HepG2 (cell line): ENCODE results near the gene SALL2. TPM values are rescaled to one million over a fixed set of nuclear protein-coding genes. Genes with fewer than 3 reads are reported as not detected.

ENCODE experiments used
- BRF2 ChIP-seq: sonication (generic); formaldehyde crosslinking; IDR thresholded peaks from 2 replicates; pipeline ENCODE4 v1.8.1; 2022; ENCODE audit warnings: mild to moderate bottlenecking, missing genetic modification reagents
- FOXA3 ChIP-seq: IDR thresholded peaks from 2 replicates; pipeline ENCODE4 v1.6.1; 2016; ENCODE audit warnings: missing genetic modification reagents, missing compliant biosample characterization
- GZF1 ChIP-seq: sonication (generic); formaldehyde crosslinking; IDR thresholded peaks from 2 replicates; pipeline ENCODE4 v1.5.1; 2020; ENCODE audit warnings: mild to moderate bottlenecking, missing genetic modification reagents
- KDM5B ChIP-seq: sonication (generic); formaldehyde crosslinking; IDR thresholded peaks from 2 replicates; pipeline ENCODE4 v1.4.0; 2020; ENCODE audit warnings: missing genetic modification reagents, mild to moderate bottlenecking, borderline replicate concordance
- POGK ChIP-seq: sonication (generic); formaldehyde crosslinking; conservative IDR thresholded peaks from 2 replicates; pipeline ENCODE4 v1.8.0; 2022; ENCODE audit warnings: mild to moderate bottlenecking, moderate library complexity, missing genetic modification reagents
- PTBP1 ChIP-seq: fragments of 200-400 bp; formaldehyde crosslinking; IDR thresholded peaks from 2 replicates; pipeline ENCODE4 v1.6.1; 2018; ENCODE audit warnings: low read length, low read depth; ENCODE audit not compliant: poor library complexity, severe bottlenecking
- SRF ChIP-seq: IDR thresholded peaks from 2 replicates; pipeline ENCODE4 v1.6.1; 2011; ENCODE audit warnings: mild to moderate bottlenecking, low read depth, low read length, moderate library complexity
- ZNF329 ChIP-seq: sonication (generic); formaldehyde crosslinking; IDR thresholded peaks from 2 replicates; pipeline ENCODE4 v1.9.0; 2021; ENCODE audit warnings: low read depth, mild to moderate bottlenecking, missing genetic modification reagents
- ZNF577 ChIP-seq: sonication (generic); formaldehyde crosslinking; IDR thresholded peaks from 2 replicates; pipeline ENCODE4 v1.4.0; 2020; ENCODE audit warnings: mild to moderate bottlenecking, low read depth, missing genetic modification reagents, borderline replicate concordance
- polyA plus RNA-seq, 8 experiments: library from polyadenylated mRNA; depleted of rRNA in 3 of 8; stranded (reverse) in 7 of 8; unstranded in 1 of 8; fragments of >200 nt; fragmentation: Illumina TruSeq in 4 of 8; extraction: Trizol in 4 of 8; gene quantifications; 2 replicates each; pipeline versions ENCODE4 v1.2.1 to v1.2.3, GENCODE V29; 2011 to 2016; ENCODE audit warnings: low read depth in 4 of 8, missing spikeins in 1 of 8, mixed read lengths in 1 of 8; ENCODE audit not compliant: insufficient read depth in 1 of 8
- total RNA-seq, 5 experiments: library from RNA; depleted of rRNA; stranded (reverse); fragments of >200 nt; fragmentation: Illumina TruSeq; extraction: Trizol; gene quantifications; 2 replicates each; pipeline ENCODE4 v1.2.3, GENCODE V29; 2016; ENCODE audit warnings: low read depth in 1 of 5
- TF ChIP-seq, protein P1 (sequence below): sonication (generic); formaldehyde crosslinking; IDR thresholded peaks from 2 replicates; pipeline ENCODE4 v1.8.0; 2022; ENCODE audit warnings: missing genetic modification reagents, low read depth, mild to moderate bottlenecking, borderline replicate concordance
- TF ChIP-seq, protein P2 (sequence below): sonication (generic); formaldehyde crosslinking; IDR thresholded peaks from 2 replicates; pipeline ENCODE4 v1.4.0; 2020; ENCODE audit warnings: mild to moderate bottlenecking, missing genetic modification reagents, borderline replicate concordance
- TF ChIP-seq, protein P3 (sequence below), 2 experiments: sonication (generic) in 1 of 2; formaldehyde crosslinking in 1 of 2; IDR thresholded peaks; 2 replicates each; pipeline versions ENCODE4 v1.6.1 to v1.9.0; 2014 to 2022; ENCODE audit warnings: antibody characterized with exemption in 1 of 2, borderline replicate concordance in 1 of 2, inconsistent platforms in 1 of 2, low read depth in 1 of 2, missing genetic modification reagents in 1 of 2

SALL2 gene
- total and polyA plus RNA-seq, 2 of the 13 experiments (the other 11 are each of a cell fraction or from before 2014, with no cell fraction given), result 4.9 to 5.8 TPM

DNA sequence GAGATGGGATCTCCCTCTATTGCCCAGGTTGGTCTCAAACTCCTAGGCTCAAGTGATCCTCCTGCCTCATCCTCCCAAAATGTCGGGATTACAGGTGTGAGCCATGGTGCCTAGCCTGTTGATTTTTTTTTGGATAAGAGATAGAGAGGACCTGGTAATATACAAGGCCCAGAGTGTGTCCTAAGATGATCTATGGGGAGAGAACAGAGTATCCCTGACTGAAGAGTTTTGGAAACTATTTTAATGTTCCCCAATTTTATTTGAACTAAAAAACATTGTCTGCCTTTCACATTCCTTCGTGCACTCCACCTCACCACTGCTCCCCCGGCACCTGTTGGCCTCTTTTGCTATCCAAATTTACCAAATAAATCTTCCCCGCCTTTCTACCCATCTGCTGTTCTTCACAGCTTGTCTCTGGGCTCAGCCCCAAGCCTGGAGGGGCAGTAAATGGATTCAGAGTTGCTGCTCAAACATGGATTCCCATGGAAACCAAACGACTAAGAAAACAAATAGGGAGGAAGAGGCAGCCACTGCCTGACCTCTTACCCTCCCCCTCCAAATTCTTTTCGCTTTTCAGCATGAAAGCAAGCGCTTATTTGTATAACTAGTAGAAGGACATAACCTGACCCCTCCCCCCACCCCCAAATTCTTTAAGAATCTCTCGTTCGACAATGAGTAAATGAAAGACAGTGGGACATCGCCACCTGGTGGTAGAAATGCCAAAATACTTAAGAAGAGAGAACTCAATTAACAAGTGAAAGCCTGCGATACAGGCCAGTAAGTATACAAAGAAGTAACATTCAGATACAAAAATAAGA, 31.1 kb upstream of the SALL2 start (continued):
- TF ChIP-seq ZNF577, result no peak
- TF ChIP-seq, protein P1, sequence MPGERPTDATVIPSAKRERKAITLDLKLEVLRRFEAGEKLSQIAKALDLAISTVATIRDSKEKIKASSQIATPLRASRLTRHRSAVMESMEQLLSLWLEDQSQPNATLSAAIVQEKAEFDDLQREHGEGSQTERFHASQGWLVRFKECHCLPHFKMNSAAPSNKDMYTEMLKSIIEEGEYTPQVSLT, result no peak
- no peak; the same call in 1 of the 2 replicates for TF ChIP-seq POGK (CRISPR knock-in tag)
- TF ChIP-seq GZF1 (CRISPR knock-in tag), result no peak; the same call in 1 of the 2 replicates
- TF ChIP-seq, protein P2, sequence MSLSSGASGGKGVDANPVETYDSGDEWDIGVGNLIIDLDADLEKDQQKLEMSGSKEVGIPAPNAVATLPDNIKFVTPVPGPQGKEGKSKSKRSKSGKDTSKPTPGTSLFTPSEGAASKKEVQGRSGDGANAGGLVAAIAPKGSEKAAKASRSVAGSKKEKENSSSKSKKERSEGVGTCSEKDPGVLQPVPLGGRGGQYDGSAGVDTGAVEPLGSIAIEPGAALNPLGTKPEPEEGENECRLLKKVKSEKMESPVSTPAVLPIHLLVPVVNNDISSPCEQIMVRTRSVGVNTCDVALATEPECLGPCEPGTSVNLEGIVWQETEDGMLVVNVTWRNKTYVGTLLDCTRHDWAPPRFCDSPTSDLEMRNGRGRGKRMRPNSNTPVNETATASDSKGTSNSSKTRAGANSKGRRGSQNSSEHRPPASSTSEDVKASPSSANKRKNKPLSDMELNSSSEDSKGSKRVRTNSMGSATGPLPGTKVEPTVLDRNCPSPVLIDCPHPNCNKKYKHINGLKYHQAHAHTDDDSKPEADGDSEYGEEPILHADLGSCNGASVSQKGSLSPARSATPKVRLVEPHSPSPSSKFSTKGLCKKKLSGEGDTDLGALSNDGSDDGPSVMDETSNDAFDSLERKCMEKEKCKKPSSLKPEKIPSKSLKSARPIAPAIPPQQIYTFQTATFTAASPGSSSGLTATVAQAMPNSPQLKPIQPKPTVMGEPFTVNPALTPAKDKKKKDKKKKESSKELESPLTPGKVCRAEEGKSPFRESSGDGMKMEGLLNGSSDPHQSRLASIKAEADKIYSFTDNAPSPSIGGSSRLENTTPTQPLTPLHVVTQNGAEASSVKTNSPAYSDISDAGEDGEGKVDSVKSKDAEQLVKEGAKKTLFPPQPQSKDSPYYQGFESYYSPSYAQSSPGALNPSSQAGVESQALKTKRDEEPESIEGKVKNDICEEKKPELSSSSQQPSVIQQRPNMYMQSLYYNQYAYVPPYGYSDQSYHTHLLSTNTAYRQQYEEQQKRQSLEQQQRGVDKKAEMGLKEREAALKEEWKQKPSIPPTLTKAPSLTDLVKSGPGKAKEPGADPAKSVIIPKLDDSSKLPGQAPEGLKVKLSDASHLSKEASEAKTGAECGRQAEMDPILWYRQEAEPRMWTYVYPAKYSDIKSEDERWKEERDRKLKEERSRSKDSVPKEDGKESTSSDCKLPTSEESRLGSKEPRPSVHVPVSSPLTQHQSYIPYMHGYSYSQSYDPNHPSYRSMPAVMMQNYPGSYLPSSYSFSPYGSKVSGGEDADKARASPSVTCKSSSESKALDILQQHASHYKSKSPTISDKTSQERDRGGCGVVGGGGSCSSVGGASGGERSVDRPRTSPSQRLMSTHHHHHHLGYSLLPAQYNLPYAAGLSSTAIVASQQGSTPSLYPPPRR (CRISPR knock-in tag), result no peak
- TF ChIP-seq PTBP1, result no peak
- TF ChIP-seq, protein P3, sequence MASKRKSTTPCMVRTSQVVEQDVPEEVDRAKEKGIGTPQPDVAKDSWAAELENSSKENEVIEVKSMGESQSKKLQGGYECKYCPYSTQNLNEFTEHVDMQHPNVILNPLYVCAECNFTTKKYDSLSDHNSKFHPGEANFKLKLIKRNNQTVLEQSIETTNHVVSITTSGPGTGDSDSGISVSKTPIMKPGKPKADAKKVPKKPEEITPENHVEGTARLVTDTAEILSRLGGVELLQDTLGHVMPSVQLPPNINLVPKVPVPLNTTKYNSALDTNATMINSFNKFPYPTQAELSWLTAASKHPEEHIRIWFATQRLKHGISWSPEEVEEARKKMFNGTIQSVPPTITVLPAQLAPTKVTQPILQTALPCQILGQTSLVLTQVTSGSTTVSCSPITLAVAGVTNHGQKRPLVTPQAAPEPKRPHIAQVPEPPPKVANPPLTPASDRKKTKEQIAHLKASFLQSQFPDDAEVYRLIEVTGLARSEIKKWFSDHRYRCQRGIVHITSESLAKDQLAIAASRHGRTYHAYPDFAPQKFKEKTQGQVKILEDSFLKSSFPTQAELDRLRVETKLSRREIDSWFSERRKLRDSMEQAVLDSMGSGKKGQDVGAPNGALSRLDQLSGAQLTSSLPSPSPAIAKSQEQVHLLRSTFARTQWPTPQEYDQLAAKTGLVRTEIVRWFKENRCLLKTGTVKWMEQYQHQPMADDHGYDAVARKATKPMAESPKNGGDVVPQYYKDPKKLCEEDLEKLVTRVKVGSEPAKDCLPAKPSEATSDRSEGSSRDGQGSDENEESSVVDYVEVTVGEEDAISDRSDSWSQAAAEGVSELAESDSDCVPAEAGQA (IDR thresholded peaks at IDR 0.05; ENCODE audit: low read depth), result no peak
- TF ChIP-seq, protein P3 (CRISPR knock-in tag; IDR thresholded peaks at IDR 0.05; ENCODE audit: borderline replicate concordance), result no peak
- TF ChIP-seq FOXA3, result peak; percentile 52
- no peak; the same call in 1 of the 2 replicates for TF ChIP-seq SRF
- TF ChIP-seq BRF2 (CRISPR knock-in tag), result no peak
- TF ChIP-seq ZNF329 (CRISPR knock-in tag), result no peak
- TF ChIP-seq KDM5B (CRISPR knock-in tag), result no peak
